ENCODE results near the gene HMGCS2.

The HMGCS2 gene

GRCh38 chr1:119815361-119815760, 46.7 kb upstream of the HMGCS2 start:
- Histone ChIP-seq H2BK12ac (ENCODE audit: low read length in 2 of 2) (no peak overlapping the region), H4K91ac (ENCODE audit: low read length) (no peak overlapping the region), H2AK5ac (ENCODE audit: low read length, severe bottlenecking) (no peak overlapping the region), H3K36me3 (ENCODE audit: control insufficient read depth in 1 of 2, insufficient read depth in 2 of 2, low read depth in 1 of 2, low read length in 2 of 2) (no peaks in the 10 kb centered on the region), H3K4ac (ENCODE audit: low read depth in 1 of 2, low read length in 2 of 2) (no peak overlapping the region), H3K4me1 (ENCODE audit: control insufficient read depth, insufficient read depth, low read depth, low read length) (peaks cover 3% of the 10 kb centered on the region), H2BK120ac (ENCODE audit: low read depth, low read length) (no peak overlapping the region), H2BK5ac (ENCODE audit: low read depth, low read length, poor library complexity, severe bottlenecking) (no peak overlapping the region), H3K23ac (ENCODE audit: low read length in 2 of 2) (no peak overlapping the region), H2AFZ (ENCODE audit: low read depth, low read length) (no peak overlapping the region), H3K14ac (ENCODE audit: low read length in 2 of 2) (no peak overlapping the region), H3K79me1 (replicated peaks; ENCODE audit: low read length, poor library complexity, severe bottlenecking) (no peaks in the 10 kb centered on the region), H3K18ac (ENCODE audit: low read depth in 1 of 2, low read length in 2 of 2) (no peak overlapping the region), H3K27me3 (ENCODE audit: control insufficient read depth in 1 of 2, insufficient read depth in 1 of 2, low read length in 2 of 2) (peaks cover 0 to 4% of the 10 kb centered on the region in 2 experiments), H3K4me3 (ENCODE audit: insufficient read depth in 1 of 2, low read depth in 1 of 2, low read length in 2 of 2) (no peak overlapping the region), H3K9me3 (ENCODE audit: control insufficient read depth, low read length) (no peaks in the 10 kb centered on the region), H3K27ac (ENCODE audit: low read length, poor library complexity, severe bottlenecking) (no peak overlapping the region), H4K8ac (ENCODE audit: low read length) (no peak overlapping the region), H2BK15ac (ENCODE audit: low read depth, poor library complexity, severe bottlenecking) (no peak overlapping the region), H3K4me2 (ENCODE audit: low read length, poor library complexity, severe bottlenecking) (no peak overlapping the region), H3K9ac (ENCODE audit: low read length) (no peak overlapping the region)
- WGBS = 83% methylated on average over 3 of the region's 3 CpGs
- DNase-seq = no peak

- H2BK12ac ChIP-seq (ENCODE audit: low read length in 2 of 2) = no peak overlapping the region
- no peak overlapping the region for H3K14ac ChIP-seq (ENCODE audit: low read length in 2 of 2)
- H3K9ac ChIP-seq (ENCODE audit: low read length) = no peak overlapping the region
- no peaks in the 10 kb centered on the region for H3K36me3 ChIP-seq (ENCODE audit: control insufficient read depth in 1 of 2, insufficient read depth in 2 of 2, low read depth in 1 of 2, low read length in 2 of 2)
- no peaks in the 10 kb centered on the region for H3K79me1 ChIP-seq (replicated peaks; ENCODE audit: low read length, poor library complexity, severe bottlenecking)
- H3K27ac ChIP-seq (ENCODE audit: low read length, poor library complexity, severe bottlenecking) = no peak overlapping the region
- no peak overlapping the region for H3K4me2 ChIP-seq (ENCODE audit: low read length, poor library complexity, severe bottlenecking)
- no peak overlapping the region for H2AK5ac ChIP-seq (ENCODE audit: low read length, severe bottlenecking)
- H2BK120ac ChIP-seq (ENCODE audit: low read depth, low read length) = no peak overlapping the region
- H3K4ac ChIP-seq (ENCODE audit: low read depth in 1 of 2, low read length in 2 of 2) = no peak overlapping the region
- H3K9me3 ChIP-seq (ENCODE audit: control insufficient read depth, low read length) = no peaks in the 10 kb centered on the region
- 45% methylated on average over 1 of the region's 1 CpG for WGBS
- no peak overlapping the region for H3K23ac ChIP-seq (ENCODE audit: low read length in 2 of 2)
- no peak overlapping the region for H2BK15ac ChIP-seq (ENCODE audit: low read depth, poor library complexity, severe bottlenecking)
- H4K8ac ChIP-seq (ENCODE audit: low read length) = no peak overlapping the region
- peaks cover 3% of the 10 kb centered on the region for H3K4me1 ChIP-seq (ENCODE audit: control insufficient read depth, insufficient read depth, low read depth, low read length)
- no peak overlapping the region for H3K18ac ChIP-seq (ENCODE audit: low read depth in 1 of 2, low read length in 2 of 2)
- H2BK5ac ChIP-seq (ENCODE audit: low read depth, low read length, poor library complexity, severe bottlenecking) = no peak overlapping the region
- H2AFZ ChIP-seq (ENCODE audit: low read depth, low read length) = no peak overlapping the region
- no peak for DNase-seq
- H3K4me3 ChIP-seq (ENCODE audit: insufficient read depth in 1 of 2, low read depth in 1 of 2, low read length in 2 of 2) = no peak overlapping the region
- H3K27me3 ChIP-seq (ENCODE audit: control insufficient read depth in 1 of 2, insufficient read depth in 1 of 2, low read length in 2 of 2) = peaks cover 0 to 4% of the 10 kb centered on the region in 2 experiments
- H4K91ac ChIP-seq (ENCODE audit: low read length) = no peak overlapping the region
These were observed 45.6 kb upstream of the HMGCS2 start for GRCh38 chr1:119814288-119814687.

- no peak overlapping the region for H3K18ac ChIP-seq (ENCODE audit: low read depth in 1 of 2, low read length in 2 of 2)
These were observed 43.4 kb upstream of the HMGCS2 start for GRCh38 chr1:119811985-119812557.

GRCh38 chr1:119811387-119811786, 42.7 kb upstream of the HMGCS2 start, which contains the start of gene REG4:
TSS of gene REG4 (minus strand) at chr1:119811460. CDS start at chr1:119808769, 2,691 bp downstream.
- Histone ChIP-seq H2AFZ (ENCODE audit: low read depth, low read length) (no peak within 1 kb of the TSS), H3K79me1 (replicated peaks; ENCODE audit: low read length, poor library complexity, severe bottlenecking) (no peaks in the 10 kb centered on the region), H3K27ac (ENCODE audit: low read length, poor library complexity, severe bottlenecking) (no peak within 1 kb of the TSS)

More at GRCh38 chr1:119811985-119812557, 43.4 kb upstream of the HMGCS2 start:
- DNase-seq = no peak
- Histone ChIP-seq H3K4me3 (ENCODE audit: insufficient read depth in 1 of 2, low read depth in 1 of 2, low read length in 2 of 2) (no peak overlapping the region), H3K4me2 (ENCODE audit: low read length, poor library complexity, severe bottlenecking) (no peak overlapping the region), H3K23ac (ENCODE audit: low read length in 2 of 2) (no peak overlapping the region), H2BK12ac (ENCODE audit: low read length in 2 of 2) (no peak overlapping the region), H2BK120ac (ENCODE audit: low read depth, low read length) (no peak overlapping the region), H3K4ac (ENCODE audit: low read depth in 1 of 2, low read length in 2 of 2) (no peak overlapping the region), H3K27ac (ENCODE audit: low read length, poor library complexity, severe bottlenecking) (no peak overlapping the region), H3K27me3 (ENCODE audit: control insufficient read depth in 1 of 2, insufficient read depth in 1 of 2, low read length in 2 of 2) (peaks cover 15 to 16% of the 10 kb centered on the region in 2 experiments), H3K14ac (ENCODE audit: low read length in 2 of 2) (no peak overlapping the region), H3K4me1 (ENCODE audit: control insufficient read depth, insufficient read depth, low read depth, low read length) (peaks cover 4% of the 10 kb centered on the region), H3K36me3 (ENCODE audit: control insufficient read depth in 1 of 2, insufficient read depth in 2 of 2, low read depth in 1 of 2, low read length in 2 of 2) (no peaks in the 10 kb centered on the region), H2AFZ (ENCODE audit: low read depth, low read length) (no peak overlapping the region), H3K9ac (ENCODE audit: low read length) (no peak overlapping the region), H2AK5ac (ENCODE audit: low read length, severe bottlenecking) (no peak overlapping the region), H4K91ac (ENCODE audit: low read length) (no peak overlapping the region), H3K9me3 (ENCODE audit: control insufficient read depth, low read length) (no peaks in the 10 kb centered on the region), H3K79me1 (replicated peaks; ENCODE audit: low read length, poor library complexity, severe bottlenecking) (no peaks in the 10 kb centered on the region), H2BK15ac (ENCODE audit: low read depth, poor library complexity, severe bottlenecking) (no peak overlapping the region), H4K8ac (ENCODE audit: low read length) (no peak overlapping the region), H2BK5ac (ENCODE audit: low read depth, low read length, poor library complexity, severe bottlenecking) (no peak overlapping the region)
- 78% methylated on average over 1 of the region's 2 CpGs for WGBS

More at GRCh38 chr1:119811387-119811786, 42.7 kb upstream of the HMGCS2 start, which contains the start of gene REG4:
- Histone ChIP-seq H3K4me1 (ENCODE audit: control insufficient read depth, insufficient read depth, low read depth, low read length) (peaks cover 4% of the 10 kb centered on the region), H2BK5ac (ENCODE audit: low read depth, low read length, poor library complexity, severe bottlenecking) (no peak within 1 kb of the TSS), H2BK15ac (ENCODE audit: low read depth, poor library complexity, severe bottlenecking) (no peak within 1 kb of the TSS), H3K23ac (ENCODE audit: low read length in 2 of 2) (no peak within 1 kb of the TSS), H3K9ac (ENCODE audit: low read length) (no peak within 1 kb of the TSS), H3K18ac (ENCODE audit: low read depth in 1 of 2, low read length in 2 of 2) (no peak within 1 kb of the TSS), H2BK120ac (ENCODE audit: low read depth, low read length) (no peak within 1 kb of the TSS), H4K91ac (ENCODE audit: low read length) (no peak within 1 kb of the TSS), H3K14ac (ENCODE audit: low read length in 2 of 2) (no peak within 1 kb of the TSS), H3K4me2 (ENCODE audit: low read length, poor library complexity, severe bottlenecking) (no peak within 1 kb of the TSS), H3K9me3 (ENCODE audit: control insufficient read depth, low read length) (no peaks in the 10 kb centered on the region), H2BK12ac (ENCODE audit: low read length in 2 of 2) (no peak within 1 kb of the TSS), H3K4me3 (ENCODE audit: insufficient read depth in 1 of 2, low read depth in 1 of 2, low read length in 2 of 2) (no peak within 1 kb of the TSS), H4K8ac (ENCODE audit: low read length) (no peak within 1 kb of the TSS), H3K36me3 (ENCODE audit: control insufficient read depth in 1 of 2, insufficient read depth in 2 of 2, low read depth in 1 of 2, low read length in 2 of 2) (no peaks in the 10 kb centered on the region), H3K27me3 (ENCODE audit: control insufficient read depth in 1 of 2, insufficient read depth in 1 of 2, low read length in 2 of 2) (peaks cover 21 to 23% of the 10 kb centered on the region in 2 experiments), H2AK5ac (ENCODE audit: low read length, severe bottlenecking) (no peak within 1 kb of the TSS), H3K4ac (ENCODE audit: low read depth in 1 of 2, low read length in 2 of 2) (no peak within 1 kb of the TSS)
- WGBS = 90% methylated on average over 7 of the region's 7 CpGs
- DNase-seq = no peak
